Ramos (cell line): ENCODE data around the gene NPB.

Experiments
- in situ Hi-C: fragments of 300-500 bp; cut with MboI; formaldehyde crosslinking; loops from one replicate; pipeline ENCODE4 v1.14.3; 2022; ENCODE audit warnings: low sequenced_read_pairs; ENCODE audit not compliant: unreplicated experiment

NPB gene

DNA sequence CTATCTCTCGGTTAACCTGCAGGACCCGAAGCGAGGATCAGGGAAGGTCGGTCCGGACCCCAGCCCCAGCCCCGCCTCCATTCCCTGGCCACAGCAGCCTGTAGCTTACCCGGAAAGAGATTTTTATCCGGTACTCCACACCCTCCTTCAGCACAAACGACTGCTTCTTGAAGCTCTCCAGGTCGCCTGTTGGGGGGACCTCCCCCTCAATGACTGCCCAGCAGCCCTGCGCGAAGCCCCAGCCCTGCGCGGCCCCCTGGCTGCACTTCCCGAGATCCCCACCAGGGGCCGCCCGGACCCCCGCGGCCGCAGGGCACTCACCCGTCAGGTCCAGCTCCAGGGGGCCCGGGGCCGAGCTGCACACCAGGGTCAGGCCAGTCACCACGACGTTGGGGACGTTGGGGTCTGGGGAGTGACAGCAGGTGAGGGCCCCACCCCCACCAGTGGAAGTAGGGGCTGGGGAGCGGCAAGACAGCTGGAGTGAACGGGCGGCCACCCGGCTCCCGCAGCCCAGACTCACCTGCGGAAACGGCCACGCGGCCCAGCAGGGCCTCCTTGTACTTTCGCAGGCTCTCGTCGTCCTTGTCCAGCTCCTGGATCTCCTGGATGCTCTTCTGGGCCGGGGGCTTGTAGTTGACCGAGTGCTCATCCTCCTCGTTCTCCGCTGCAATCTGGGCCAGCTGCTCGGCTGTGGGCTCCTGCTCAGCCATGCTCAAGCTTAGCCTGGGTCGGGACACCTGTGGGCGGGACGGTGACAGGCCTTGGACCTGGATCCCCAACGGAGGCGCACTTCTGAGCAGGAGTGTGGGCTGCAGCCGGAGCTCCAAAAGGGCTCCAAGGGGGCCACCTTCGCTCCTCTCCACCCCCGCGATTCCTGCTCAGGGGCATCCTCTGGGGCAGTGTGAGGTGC is 32.6 kb upstream of the NPB start:
- in situ Hi-C loops = no loop called here

DNA sequence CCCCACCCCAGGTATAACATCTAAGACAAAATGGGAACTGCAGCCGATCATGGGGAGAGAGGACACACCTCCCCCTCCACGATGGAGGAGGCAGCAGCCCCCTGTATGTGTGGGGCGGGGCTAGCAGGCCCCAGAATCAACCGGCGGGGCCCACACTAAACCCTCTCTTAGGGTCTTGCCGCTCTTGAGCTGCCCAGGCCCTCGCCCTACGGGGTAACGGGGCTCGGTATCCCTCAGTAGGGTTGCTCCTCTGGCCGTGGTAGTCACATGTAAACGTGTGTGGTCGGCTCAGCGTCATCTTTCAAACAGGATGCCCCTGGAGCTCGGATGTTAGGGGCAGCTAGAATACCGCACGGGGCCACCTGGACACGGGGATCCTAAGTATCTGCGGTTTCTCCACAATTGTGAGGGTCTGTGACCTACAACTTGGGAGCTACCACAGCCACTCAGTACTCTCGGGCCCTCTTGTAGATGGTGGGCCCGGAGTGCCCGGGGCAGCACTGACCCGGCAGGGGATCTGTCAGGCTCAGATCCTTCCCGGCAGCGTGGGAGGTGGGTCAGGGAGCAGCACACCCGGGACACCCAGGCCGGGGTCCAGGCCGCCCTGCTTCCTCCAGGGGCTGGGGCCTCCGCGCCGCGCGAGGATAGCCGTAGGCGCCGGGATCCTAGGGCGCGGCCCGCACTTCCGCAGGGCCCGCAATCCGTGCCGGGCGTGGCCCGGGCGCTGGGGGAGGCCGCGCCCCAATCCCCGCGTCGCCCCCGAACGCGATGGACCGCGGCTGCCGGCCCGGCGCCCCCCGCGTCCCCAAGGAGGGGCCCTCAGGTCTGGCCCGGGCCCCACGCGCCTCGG is 31.7 kb upstream of the NPB start:
- in situ Hi-C loops = no loop called here

DNA sequence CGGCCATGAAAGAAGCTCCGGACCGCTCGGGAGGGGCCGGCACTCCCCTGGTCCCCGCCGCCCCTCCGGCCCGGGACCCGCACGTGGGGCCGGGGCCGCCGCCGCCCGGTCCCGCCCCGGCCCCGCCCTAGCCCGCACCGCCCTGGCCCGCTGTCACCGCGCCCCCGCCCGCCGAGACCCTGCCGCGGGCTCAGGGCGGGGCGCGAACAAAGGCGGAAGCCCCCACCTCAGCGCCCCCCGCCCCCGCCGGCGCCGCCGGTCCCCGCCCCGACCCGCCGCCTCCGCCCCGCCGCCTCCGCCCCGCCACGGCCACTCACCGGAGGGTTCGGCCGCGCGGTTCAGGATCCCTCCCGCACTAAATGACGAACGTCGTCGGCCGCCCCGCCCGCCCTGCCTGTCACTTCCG is 31.1 kb upstream of the NPB start, which contains the start of gene ARHGDIA:
TSS of gene ARHGDIA (minus strand) at position 357 of the 406 bp plus-strand sequence. CDS start 1,407 bp downstream, outside the sequence.
- in situ Hi-C loops = no loop called here

DNA sequence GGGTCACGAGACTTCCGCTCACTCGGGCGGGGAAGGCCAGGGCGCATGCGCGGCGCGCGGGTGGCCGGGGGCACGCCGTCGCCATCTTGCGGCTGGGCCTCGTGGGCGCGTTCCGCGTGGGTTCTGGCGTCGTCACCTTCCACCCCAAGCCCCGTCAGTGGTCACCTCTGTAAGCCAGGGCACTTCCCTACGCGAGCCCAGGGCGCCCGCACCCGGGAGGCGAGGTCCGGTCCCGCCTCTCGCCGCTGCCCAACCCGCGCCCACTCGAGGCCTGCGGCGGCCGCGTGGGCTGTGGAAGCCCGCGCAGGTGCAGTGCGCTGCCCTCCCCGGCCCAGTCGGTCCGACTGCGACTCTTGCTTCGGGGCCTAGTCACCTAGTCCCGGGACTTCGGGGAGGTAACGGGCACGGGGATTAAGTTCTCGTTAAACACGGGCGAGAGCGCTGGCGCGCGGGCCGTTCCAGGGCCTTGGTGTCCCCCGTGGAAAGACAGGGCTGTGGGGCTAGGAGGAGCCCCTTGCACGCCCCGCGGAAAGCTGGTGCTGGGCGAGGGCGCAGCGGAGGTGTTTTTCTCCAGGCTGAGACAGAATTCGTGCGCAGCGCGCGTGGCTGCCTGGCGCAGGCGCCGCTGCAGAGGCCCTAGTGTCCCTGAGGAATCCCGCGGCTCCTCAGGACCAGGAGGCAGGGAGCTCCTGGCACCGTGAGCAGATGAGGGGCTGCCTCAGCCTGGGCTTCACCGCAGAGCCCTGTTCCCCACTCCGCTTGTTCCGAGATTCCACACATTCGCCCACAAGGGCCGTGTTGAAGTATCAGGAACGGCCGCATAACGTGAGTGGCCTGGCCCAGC is 30.4 kb upstream of the NPB start:
- in situ Hi-C loops = no loop called here

DNA sequence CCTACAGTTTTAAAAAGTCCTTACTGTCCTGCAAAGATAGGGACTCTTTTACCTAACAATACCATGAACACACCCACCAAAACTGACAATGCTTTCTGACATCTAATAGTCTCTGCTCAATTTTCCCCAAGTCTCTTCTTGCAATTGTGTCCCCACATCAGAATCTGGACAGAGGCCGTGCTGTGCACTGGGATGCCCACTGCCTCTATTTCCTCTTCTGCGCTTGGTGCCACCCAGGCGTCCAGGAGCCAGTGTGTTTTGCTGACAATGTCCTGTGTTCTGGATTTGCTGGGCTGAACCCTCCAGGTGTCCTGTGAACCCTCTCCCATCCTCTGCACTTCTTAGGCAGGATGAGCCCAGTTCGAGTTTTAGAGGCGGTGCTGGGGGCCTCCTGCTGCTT is 24.5 kb upstream of the NPB start:
- in situ Hi-C loops = no loop called here

DNA sequence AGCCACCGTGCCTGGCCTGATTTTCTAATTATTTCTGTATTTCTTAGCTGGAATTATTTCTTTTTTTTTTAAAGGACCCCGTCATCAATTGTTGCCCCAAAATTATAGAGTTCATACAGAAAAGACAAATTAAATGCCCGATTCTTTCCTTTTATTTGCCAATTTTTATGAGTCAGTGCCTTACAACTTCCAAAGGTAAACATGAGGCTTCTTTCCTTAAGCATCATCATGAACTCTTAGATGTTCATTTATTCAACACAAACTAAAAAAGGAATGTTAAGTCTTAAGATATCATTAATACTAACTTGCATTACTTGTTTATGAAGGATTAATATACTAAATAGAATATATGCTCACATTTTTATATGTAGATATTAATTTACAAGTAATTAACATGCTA is 23.7 kb upstream of the NPB start:
- in situ Hi-C loops = no loop called here

DNA sequence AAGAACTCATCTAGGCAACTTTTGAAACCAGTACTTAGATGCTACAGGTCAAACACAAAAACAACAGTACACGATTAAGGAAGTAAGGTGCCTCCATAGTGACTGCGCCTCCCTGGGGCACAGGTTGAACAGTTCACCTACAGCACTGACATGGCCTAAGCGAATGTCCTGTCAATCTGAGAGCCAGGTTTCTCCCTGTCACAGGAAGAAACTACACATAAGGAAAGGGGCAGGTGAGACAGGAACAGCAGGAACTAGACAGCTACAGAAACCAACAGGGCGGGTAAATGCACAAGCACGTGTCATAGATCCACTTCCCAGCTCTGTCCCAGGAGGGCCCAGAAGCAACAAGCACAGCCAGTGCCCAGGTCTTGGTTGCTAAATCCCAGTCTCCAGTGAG is 22.9 kb upstream of the NPB start:
- in situ Hi-C loops = no loop called here

DNA sequence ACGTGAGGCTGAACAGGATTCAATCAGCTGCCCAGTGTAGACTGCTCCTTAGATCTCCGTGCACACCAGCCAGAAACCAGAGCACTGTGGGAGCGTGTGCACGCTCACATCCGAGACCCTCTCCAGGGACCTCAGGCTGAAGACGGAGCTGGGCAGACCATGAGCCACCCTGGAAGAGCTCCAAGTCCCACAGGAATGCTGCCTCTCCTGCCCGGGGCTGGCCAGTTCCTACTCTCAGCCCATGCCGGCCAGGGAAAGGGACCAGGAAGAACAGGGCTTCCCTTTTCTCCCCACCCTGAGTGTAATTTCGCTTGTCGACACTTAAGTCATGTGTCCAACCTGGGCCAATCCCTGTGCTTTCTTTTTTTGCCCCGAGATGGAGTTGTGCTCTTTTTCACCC is 17.5 kb upstream of the NPB start:
- in situ Hi-C loops = no loop called here

DNA sequence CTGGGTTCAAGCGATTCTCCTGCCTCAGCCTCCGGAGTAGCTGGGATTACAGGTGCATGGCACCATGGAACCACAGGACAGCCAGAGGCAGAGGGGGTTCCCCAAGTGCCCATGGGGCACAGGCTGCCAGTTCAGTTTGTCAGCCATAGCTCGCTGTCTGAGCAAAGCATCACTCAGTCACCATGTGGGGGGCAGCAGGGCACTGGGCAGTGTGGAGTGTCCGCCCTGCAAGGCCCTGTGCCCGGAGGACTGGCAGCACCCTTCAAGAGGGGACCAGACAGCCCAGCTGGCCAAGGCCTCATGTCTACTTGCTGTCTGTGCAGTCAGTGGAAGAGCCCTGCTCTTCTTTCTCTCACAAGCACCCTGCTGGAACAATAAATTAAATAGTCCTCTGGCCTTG is 17.1 kb upstream of the NPB start:
- in situ Hi-C loops = no loop called here

DNA sequence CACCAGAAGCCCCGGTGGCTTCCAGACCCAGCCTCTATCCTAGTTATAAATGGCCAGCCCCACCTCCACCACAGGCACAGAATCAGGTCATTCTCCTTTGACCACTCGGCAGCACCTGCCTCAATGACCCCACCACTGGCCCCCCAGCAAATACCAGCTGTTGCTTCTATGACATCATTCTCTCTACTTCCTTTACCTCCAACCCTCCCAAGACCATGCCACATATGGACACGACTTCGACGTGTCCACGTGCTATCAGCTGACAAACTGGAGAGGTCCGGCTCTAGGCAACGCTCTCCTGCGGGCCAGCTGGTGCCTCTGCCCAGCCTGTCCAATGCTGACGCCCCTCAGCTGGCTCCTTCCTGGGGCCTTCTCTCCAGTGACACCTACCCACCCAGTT is 16.6 kb upstream of the NPB start:
- in situ Hi-C loops = no loop called here

DNA sequence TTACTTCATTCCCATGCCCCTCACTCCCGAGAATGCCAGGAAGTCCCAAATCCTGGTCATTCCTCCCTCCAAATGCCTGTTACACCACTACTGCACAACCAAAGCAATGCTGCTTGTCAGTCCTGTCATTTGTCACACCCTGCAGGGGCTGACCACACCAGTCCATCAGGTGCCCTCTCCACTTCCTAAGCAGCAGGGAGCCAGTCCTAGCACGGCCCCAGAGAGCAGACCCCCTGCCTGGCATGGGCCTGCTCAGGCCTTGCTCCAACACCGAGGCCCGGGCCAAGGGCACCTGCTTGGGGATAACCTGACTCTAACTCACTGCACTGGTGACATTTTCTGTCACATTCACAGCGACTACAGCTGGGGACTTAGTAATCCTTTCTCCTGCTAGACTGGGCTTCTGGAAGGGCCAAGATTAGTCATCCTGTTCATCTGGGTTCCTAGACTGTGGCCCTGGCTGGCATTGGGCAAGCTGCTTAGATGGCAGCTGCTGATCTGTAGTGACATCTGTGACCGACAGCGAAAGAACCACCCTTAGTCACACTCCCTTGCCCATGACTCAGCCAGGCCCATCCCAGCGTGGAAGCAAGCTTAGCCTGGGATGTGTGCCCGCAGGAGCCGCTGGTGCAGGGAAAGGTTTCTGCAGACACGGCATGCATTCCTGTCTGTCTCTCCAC is 16.0 kb upstream of the NPB start:
- in situ Hi-C loops = no loop called here

DNA sequence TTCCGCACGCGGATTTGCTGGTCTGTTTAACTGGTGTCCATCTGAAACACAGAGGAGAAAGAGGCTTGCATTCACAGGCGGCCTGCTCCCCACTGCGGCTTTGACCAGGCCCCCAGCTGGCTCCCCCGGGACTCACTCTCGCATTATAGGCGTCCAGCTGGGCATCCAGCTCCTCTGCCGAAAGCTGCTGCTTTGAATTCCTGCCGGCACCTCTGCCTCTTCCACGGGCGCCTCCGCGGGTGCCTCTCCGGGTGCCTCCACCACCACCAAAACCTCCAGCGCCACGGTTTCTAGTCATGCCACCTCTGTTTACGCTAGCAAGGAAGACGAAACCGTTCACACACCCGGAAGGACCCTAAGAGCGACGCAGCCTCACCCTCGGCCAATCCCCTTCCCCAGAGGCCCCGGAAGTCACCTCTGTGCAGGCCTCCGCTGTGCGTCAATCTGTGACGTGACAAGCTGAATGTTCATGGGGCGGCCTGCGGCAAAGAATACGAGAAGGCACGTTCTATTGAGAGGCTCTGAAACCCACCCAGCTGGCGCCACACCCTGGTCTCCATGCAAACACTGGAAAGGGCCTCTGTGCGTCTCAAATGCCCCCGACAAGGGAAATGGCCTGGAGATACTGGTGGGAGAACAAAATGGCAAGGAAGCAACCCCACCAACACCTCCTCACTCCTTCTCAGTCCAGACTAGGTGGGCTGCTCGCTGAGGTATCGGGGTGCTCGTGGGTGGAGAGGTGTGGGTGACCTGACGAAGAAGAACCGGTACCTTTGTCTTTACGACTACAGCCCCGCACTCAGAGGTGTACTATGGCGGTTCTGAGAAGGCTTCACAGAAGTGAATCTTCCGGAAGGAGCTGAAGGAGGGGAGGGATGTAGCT is 13.7 kb upstream of the NPB start:
- in situ Hi-C loops = no loop called here

DNA sequence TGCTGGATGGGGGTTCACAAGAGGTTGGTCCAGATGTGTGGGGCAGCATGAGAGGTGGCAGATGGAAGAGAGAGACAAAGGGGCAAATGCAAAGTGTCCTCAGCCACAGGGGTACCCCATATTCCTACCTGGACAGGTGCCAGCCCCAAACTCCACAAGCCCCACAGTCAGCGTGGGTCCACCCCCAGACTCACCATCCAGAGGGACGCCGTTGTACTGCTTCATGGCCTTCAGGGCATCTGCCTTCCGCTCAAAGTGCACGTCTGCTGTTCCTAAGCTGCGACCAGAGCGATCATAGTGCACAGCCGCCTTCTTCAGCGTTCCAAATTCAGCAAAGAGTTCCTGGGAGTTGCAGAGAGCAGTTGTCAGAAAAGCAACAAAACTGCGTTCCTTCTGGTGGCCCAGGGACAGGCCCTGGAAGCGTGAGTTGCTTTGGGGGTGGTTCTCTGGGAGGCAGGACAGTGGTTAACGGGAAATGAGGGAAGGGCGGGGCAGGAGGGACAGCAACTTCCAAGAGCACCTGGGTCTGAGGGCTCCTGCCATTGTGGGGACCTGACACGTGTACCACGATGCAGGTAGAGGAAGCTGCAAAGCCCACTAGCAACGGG is 12.9 kb upstream of the NPB start:
- in situ Hi-C loops = no loop called here

DNA sequence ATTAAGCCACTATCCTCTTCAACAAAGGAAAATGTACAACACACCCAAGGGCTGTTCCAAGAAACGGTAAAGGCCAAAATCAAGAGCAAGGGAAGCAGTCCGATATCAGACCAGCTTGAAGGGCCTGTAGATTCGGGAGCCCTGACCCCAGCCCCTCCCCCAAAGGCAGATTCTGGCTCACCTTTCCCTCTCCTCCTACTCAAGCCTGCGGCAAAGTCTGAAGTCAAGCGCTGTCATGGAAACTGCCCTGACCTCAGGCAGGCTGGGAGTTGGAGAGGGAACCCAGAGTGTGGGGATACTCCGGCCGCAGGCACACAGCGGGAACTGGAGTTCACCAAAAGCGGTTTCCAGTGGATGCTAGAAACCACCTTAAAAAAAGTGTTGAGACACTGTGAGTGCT is 12.4 kb upstream of the NPB start:
- in situ Hi-C loops = no loop called here

DNA sequence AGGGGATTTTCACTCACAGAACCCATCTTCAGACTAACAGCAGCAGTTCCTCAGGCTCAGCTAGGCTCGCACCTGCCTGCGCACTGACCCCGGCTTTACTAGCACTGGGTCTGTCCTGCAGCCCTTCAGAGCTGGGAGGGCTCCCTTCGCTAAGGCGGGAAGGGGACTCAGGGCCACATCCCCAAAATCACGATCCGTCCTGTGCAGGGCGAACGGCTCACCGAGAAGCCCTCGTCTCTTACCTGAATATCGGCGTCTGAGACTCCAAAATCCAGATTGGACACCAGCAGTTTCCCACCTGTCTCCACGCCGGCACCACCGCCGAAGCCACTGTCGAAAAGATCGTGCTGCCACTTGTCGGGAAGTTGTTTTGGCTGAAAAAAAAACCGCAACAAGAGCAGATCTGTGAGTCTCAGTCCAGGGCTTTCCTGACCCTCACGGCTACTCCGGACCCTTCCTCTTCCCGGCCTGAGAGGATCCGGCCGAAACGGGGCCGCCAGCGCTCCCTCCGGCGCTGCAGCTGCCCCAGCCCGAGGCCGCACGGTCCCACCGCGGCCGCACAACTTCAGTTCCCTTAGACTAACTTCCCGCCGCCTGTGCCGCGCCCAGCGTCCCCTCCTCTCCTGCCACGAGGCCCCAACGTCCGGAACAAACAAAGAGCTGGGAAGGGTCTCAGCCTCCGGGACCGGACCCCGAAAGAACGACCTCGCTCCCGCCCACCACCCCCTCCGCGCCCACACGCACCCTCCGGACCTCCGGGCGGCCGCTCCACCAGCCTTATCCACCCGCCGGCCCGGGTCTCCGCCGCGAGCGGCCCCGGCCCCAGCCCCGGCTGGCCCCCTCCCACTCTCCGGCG is 11.4 kb upstream of the NPB start:
- in situ Hi-C loops = no loop called here

DNA sequence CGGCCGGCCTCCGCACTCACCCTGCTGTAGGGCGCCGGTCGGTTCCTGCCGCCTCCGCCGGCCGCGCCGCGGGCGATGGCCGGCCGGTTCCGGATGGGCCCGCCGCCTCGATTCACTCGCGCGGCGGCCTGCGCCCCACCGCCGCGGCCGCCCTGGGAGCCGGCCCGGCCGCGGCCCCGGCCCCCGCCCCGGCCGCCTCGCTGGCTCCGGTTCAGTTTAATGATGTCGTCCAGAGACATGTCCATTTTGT is 10.8 kb upstream of the NPB start:
- in situ Hi-C loops = no loop called here

DNA sequence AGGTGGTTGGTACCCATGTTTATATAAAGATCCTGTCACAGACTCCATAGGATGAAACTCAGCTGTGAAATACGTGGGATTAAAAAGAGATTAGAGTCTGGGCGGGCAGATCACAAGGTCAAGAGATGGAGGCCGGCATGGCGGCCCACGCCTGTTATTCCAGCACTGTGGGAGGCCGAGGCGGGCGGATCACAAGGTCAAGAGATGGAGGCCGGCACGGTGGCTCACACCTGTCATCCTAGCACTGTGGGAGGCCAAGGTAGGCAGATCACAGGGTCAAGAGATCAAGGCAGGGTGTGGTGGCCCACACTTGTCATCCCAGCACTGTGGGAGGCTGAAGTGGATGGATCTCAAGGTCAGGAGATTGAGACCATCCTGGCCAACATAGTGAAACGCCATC is 6.6 kb upstream of the NPB start:
- in situ Hi-C loops = no loop called here
